H1 (cell line): Measurements from ENCODE around the gene LEFTY2. TPM values are rescaled to one million over a fixed set of nuclear protein-coding genes. Genes with fewer than 3 reads are reported as not detected.

Source experiments
- CTCF ChIA-PET: fragments of 300-600 bp; sonication (Branson Sonifier 250); formaldehyde crosslinking; loops from one replicate; lab custom pipeline; 2021; ENCODE audit not compliant: partially characterized antibody; lab: Charles Lee
- POLR2A ChIA-PET: fragments of 300-600 bp; sonication (Branson Sonifier 250); formaldehyde crosslinking; loops from one replicate; lab custom pipeline; 2021; ENCODE audit warnings: inconsistent platforms; ENCODE audit not compliant: partially characterized antibody; lab: Charles Lee
- DNase-seq, 2 experiments: peaks; one replicate each; pipeline versions ENCODE4 v3.0.0 to v3.0.0-alpha.2; 2010 to 2022; ENCODE audit warnings: low spot score in 2 of 2, low read depth in 1 of 2, mixed read lengths in 1 of 2
- FAIRE-seq: peaks from 2 replicates; lab custom pipeline; 2011; peaks lifted over from hg19 to GRCh38; lab: Jason Lieb, UNC
- H2AFZ ChIP-seq: 2 replicates; pipeline ENCODE4 v1.8.1; 2012; ENCODE audit warnings: low read length, inconsistent platforms
- H2AK5ac ChIP-seq: 2 replicates; pipeline ENCODE4 v1.6.1; 2013; ENCODE audit warnings: low read depth, low read length
- H2BK120ac ChIP-seq: replicated peaks from 2 replicates; pipeline ENCODE3; 2013; ENCODE audit warnings: low read depth, low read length, inconsistent platforms
- H2BK12ac ChIP-seq: 2 replicates; pipeline ENCODE4 v1.6.1; 2013; ENCODE audit warnings: low read depth, low read length
- H2BK15ac ChIP-seq: 2 replicates; pipeline ENCODE4 v1.6.1; 2013; ENCODE audit warnings: low read length
- H2BK20ac ChIP-seq: 2 replicates; pipeline ENCODE4 v1.6.1; 2013; ENCODE audit warnings: low read length
- H2BK5ac ChIP-seq: 2 replicates; pipeline ENCODE4 v1.6.1; 2013; ENCODE audit warnings: low read depth, low read length
- H3K14ac ChIP-seq: 2 replicates; pipeline ENCODE4 v1.6.1; 2013; ENCODE audit warnings: inconsistent platforms; ENCODE audit not compliant: insufficient read length
- H3K18ac ChIP-seq: 2 replicates; pipeline ENCODE4 v1.6.1; 2013; ENCODE audit warnings: low read length; ENCODE audit errors: extremely low read depth
- H3K23ac ChIP-seq: 2 replicates; pipeline ENCODE4 v1.6.1; 2013; ENCODE audit warnings: inconsistent platforms; ENCODE audit not compliant: insufficient read length
- H3K23me2 ChIP-seq: 2 replicates; pipeline ENCODE4 v1.6.1; 2013; ENCODE audit warnings: low read depth, low read length
- H3K27ac ChIP-seq: 2 replicates; pipeline ENCODE4 v1.6.1; 2011; ENCODE audit warnings: low read depth, low read length, inconsistent platforms
- H3K27me3 ChIP-seq, 4 experiments: replicated peaks in 1 of 4; 1 replicate in 1 of 4; 2 replicates in 3 of 4; pipeline versions ENCODE4 v1.6.1 to v1.8.1; 2011 to 2013; ENCODE audit warnings: low read length in 3 of 4, mild to moderate bottlenecking in 3 of 4, inconsistent platforms in 2 of 4, mixed read lengths in 2 of 4, moderate library complexity in 1 of 4; ENCODE audit not compliant: control insufficient read depth in 3 of 4, insufficient read depth in 3 of 4; ENCODE audit errors: extremely low read depth in 1 of 4
- H3K36me3 ChIP-seq, 4 experiments: 2 replicates each; pipeline versions ENCODE4 v1.6.1 to v1.8.1; 2011 to 2013; ENCODE audit warnings: mild to moderate bottlenecking in 4 of 4, low read length in 3 of 4, moderate library complexity in 2 of 4, control low read depth in 1 of 4, inconsistent platforms in 1 of 4; ENCODE audit not compliant: insufficient read depth in 4 of 4, control insufficient read depth in 2 of 4
- H3K4ac ChIP-seq: replicated peaks from 2 replicates; pipeline ENCODE3; 2013; ENCODE audit warnings: low read length, low read depth, mixed read lengths, inconsistent platforms; ENCODE audit not compliant: insufficient read length
- H3K4me1 ChIP-seq, 4 experiments: replicated peaks in 1 of 4; 1 replicate in 1 of 4; 2 replicates in 3 of 4; pipeline versions ENCODE4 v1.6.1 to v1.8.1; 2011 to 2013; ENCODE audit warnings: low read length in 3 of 4, inconsistent platforms in 2 of 4, mixed read lengths in 1 of 4; ENCODE audit not compliant: insufficient read depth in 4 of 4, control insufficient read depth in 3 of 4
- H3K4me2 ChIP-seq, 2 experiments: 2 replicates each; pipeline versions ENCODE4 v1.6.1 to v1.8.1; 2011 to 2013; ENCODE audit warnings: low read depth in 2 of 2, low read length in 2 of 2, control low read depth in 1 of 2, inconsistent platforms in 1 of 2, mild to moderate bottlenecking in 1 of 2; ENCODE audit not compliant: insufficient read depth in 1 of 2
- H3K4me3 ChIP-seq, 4 experiments: fragments of 200-600, 300-600 bp in 1 of 4; sonication (generic), shearing (Covaris generic), sonication (Bioruptor Twin) in 1 of 4; 2 replicates each; pipeline versions ENCODE4 v1.5.1 to v1.8.1; 2011 to 2016; ENCODE audit warnings: low read length in 4 of 4, low read depth in 3 of 4, control low read depth in 2 of 4, inconsistent platforms in 2 of 4, mild to moderate bottlenecking in 2 of 4, mixed read lengths in 1 of 4, moderate library complexity in 1 of 4; ENCODE audit not compliant: insufficient read depth in 2 of 4; ENCODE audit errors: extremely low read depth in 1 of 4
- H3K56ac ChIP-seq: replicated peaks from 2 replicates; pipeline ENCODE3; 2013; ENCODE audit warnings: low read depth, mild to moderate bottlenecking, mixed read lengths, low read length, inconsistent platforms; ENCODE audit not compliant: insufficient read length
- H3K79me1 ChIP-seq: 2 replicates; pipeline ENCODE4 v1.6.1; 2013; ENCODE audit warnings: low read depth, low read length, control low read depth
- H3K79me2 ChIP-seq, 2 experiments: 2 replicates each; pipeline versions ENCODE4 v1.6.1 to v1.8.1; 2012 to 2013; ENCODE audit warnings: low read length in 2 of 2, mild to moderate bottlenecking in 2 of 2, inconsistent platforms in 1 of 2; ENCODE audit not compliant: insufficient read depth in 2 of 2, control insufficient read depth in 1 of 2
- H3K9ac ChIP-seq, 4 experiments: replicated peaks in 1 of 4; 1 replicate in 1 of 4; 2 replicates in 3 of 4; pipeline versions ENCODE4 v1.6.1 to v1.8.1; 2011 to 2013; ENCODE audit warnings: low read depth in 3 of 4, low read length in 3 of 4, control low read depth in 2 of 4, mild to moderate bottlenecking in 2 of 4, moderate library complexity in 2 of 4, inconsistent platforms in 1 of 4; ENCODE audit errors: extremely low read depth in 1 of 4
- H3K9me3 ChIP-seq, 2 experiments: 2 replicates each; pipeline versions ENCODE4 v1.6.1 to v1.8.1; 2012 to 2013; ENCODE audit warnings: mild to moderate bottlenecking in 2 of 2, moderate library complexity in 2 of 2, control low read depth in 1 of 2, inconsistent platforms in 1 of 2, low read depth in 1 of 2, low read length in 1 of 2, mixed read lengths in 1 of 2; ENCODE audit not compliant: insufficient read depth in 2 of 2
- H4K20me1 ChIP-seq, 2 experiments: replicated peaks in 1 of 2; 2 replicates each; pipeline versions ENCODE3 to v1.8.1; 2011 to 2013; ENCODE audit warnings: inconsistent platforms in 2 of 2, low read length in 2 of 2, mild to moderate bottlenecking in 1 of 2; ENCODE audit not compliant: insufficient read depth in 2 of 2, control insufficient read depth in 1 of 2
- H4K5ac ChIP-seq: 2 replicates; pipeline ENCODE4 v1.6.1; 2013; ENCODE audit warnings: low read length, low read depth, mixed read lengths, inconsistent platforms; ENCODE audit not compliant: insufficient read length
- H4K8ac ChIP-seq: 2 replicates; pipeline ENCODE4 v1.8.0; 2013; ENCODE audit warnings: mild to moderate bottlenecking, moderate library complexity, low read length, inconsistent platforms; ENCODE audit not compliant: insufficient read depth; ENCODE audit errors: extremely low read depth
- H4K91ac ChIP-seq: replicated peaks from 2 replicates; pipeline ENCODE3; 2013; ENCODE audit warnings: low read length, mixed read lengths, inconsistent platforms; ENCODE audit not compliant: insufficient read length
- ATF3 ChIP-seq: IDR thresholded peaks from 2 replicates; pipeline ENCODE4 v1.6.1; 2011; ENCODE audit warnings: low read depth, mild to moderate bottlenecking, low read length; ENCODE audit not compliant: insufficient read depth
- CBX5 ChIP-seq: fragments of 300-800, 300-1000 bp; sonication (generic); IDR thresholded peaks from 2 replicates; pipeline ENCODE4 v1.7.1; 2016; ENCODE audit warnings: antibody characterized with exemption, low read length, low read depth
- GABPA ChIP-seq: IDR thresholded peaks from 2 replicates; pipeline ENCODE4 v1.6.1; 2011; ENCODE audit warnings: mild to moderate bottlenecking, low read length, moderate library complexity, borderline replicate concordance; ENCODE audit not compliant: insufficient read depth
- RBBP5 ChIP-seq: IDR thresholded peaks from 2 replicates; pipeline ENCODE4 v1.7.1; 2012; ENCODE audit warnings: low read depth, mild to moderate bottlenecking, inconsistent platforms, low read length, moderate library complexity, borderline replicate concordance
- SIRT6 ChIP-seq: IDR thresholded peaks from one replicate; pipeline ENCODE4 v1.7.1; 2012; ENCODE audit warnings: low read length, inconsistent platforms
- SRF ChIP-seq: IDR thresholded peaks from 2 replicates; pipeline ENCODE4 v1.6.1; 2011; ENCODE audit warnings: mild to moderate bottlenecking, low read depth, low read length, moderate library complexity
- TCF12 ChIP-seq: IDR thresholded peaks from 2 replicates; pipeline ENCODE4 v1.6.1; 2011; ENCODE audit warnings: low read depth, mild to moderate bottlenecking, low read length
- TEAD4 ChIP-seq: IDR thresholded peaks from 2 replicates; pipeline ENCODE4 v1.6.1; 2012; ENCODE audit warnings: low read depth, low read length, inconsistent platforms, mixed read lengths
- ZNF274 ChIP-seq: IDR thresholded peaks from 2 replicates; pipeline ENCODE4 v1.7.0; 2012; ENCODE audit warnings: low read length, borderline replicate concordance; ENCODE audit errors: extremely low read depth
- WGBS, 2 experiments: shearing (Covaris generic) in 1 of 2; methylation state at CpG; one replicate each; pipeline versions ENCODE4 v1.1.6 to v1.1.7; 2013 to 2015; ENCODE audit warnings: low lambda C conversion rate in 2 of 2, mixed read lengths in 2 of 2, inconsistent platforms in 1 of 2, low coverage in 1 of 2, missing lambda C conversion rate in 1 of 2; ENCODE audit not compliant: insufficient replicate concordance in 2 of 2, insufficient coverage in 1 of 2, insufficient read length in 1 of 2; ENCODE audit errors: extremely low coverage in 1 of 2, missing lambda C conversion rate in 1 of 2; 5-methylcytosine and 5-hydroxymethylcytosine counted together
- polyA plus RNA-seq, 7 experiments: library from polyadenylated mRNA; depleted of rRNA in 3 of 7; stranded (reverse) in 5 of 7; unstranded in 2 of 7; fragments of >200 nt in 5 of 7; fragments of 200-250 nt in 2 of 7; gene quantifications; 1 replicate in 5 of 7; 2 replicates in 1 of 7; 4 replicates in 1 of 7; pipeline versions ENCODE4 v1.2.1 to v1.2.3, GENCODE V29; 2011 to 2013; ENCODE audit warnings: missing spikeins in 2 of 7, mixed read lengths in 2 of 7
- total RNA-seq: library from RNA; stranded (reverse); fragmentation: NEBNext Ultra II Directional; extraction: Animal tissue kit (Norgen Biotek cat#: 25700); gene quantifications from 2 replicates; pipeline ENCODE4 v1.2.1, GENCODE V29; 2021

LEFTY2 gene
- total and polyA plus RNA-seq, 2 of the 8 experiments (the other 6 are each of a cell fraction or from before 2014, with no cell fraction given): 2.6 to 4.3 TPM

- Histone ChIP-seq H3K23ac (no peak overlapping the region), H3K27ac (no peak overlapping the region), H3K36me3 (peaks cover 9 to 47% (median 24%) of the 10 kb centered on the region in 4 experiments; a peak in 7 of 8 replicates), H3K4me2 (no peak overlapping the region), H4K8ac (no peak overlapping the region; the same call in 1 of the 2 replicates), H2BK15ac (no peak overlapping the region), H3K18ac (no peak overlapping the region), H2BK120ac (no peak overlapping the region), H4K20me1 (peaks cover 3 to 4% of the 10 kb centered on the region in 2 experiments), H3K23me2 (peaks cover 4% of the 10 kb centered on the region), H2BK20ac (no peak overlapping the region), H2BK5ac (no peak overlapping the region), H3K14ac (no peak overlapping the region), H3K27me3 (no peaks in the 10 kb centered on the region), H2BK12ac (no peak overlapping the region), H2AK5ac (no peak overlapping the region), H2AFZ (no peak overlapping the region), H3K56ac (no peak overlapping the region), H3K79me2 (peaks cover 5 to 15% of the 10 kb centered on the region in 2 experiments), H3K79me1 (peaks cover 14% of the 10 kb centered on the region), H3K4me3 (no peak overlapping the region), H3K9ac (no peak overlapping the region), H3K9me3 (no peaks in the 10 kb centered on the region), H4K91ac (no peak overlapping the region), H4K5ac (no peak overlapping the region), H3K4me1 (peaks cover 0 to 9% (median 5%) of the 10 kb centered on the region in 4 experiments; a peak in 4 of 7 replicates), H3K4ac (no peak overlapping the region)
- DNase-seq: no peak
- ChIA-PET CTCF (interaction anchor here (0.5 to 5.5 kb wide), 8 partner anchors 9 to 200 kb away, joined by 3 to 27 read pairs (median 4); no protein-coding TSS in a partner anchor), POLR2A (interaction anchor here (1.1 to 3.4 kb wide), 2 partner anchors 10 to 42 kb away, joined by 3 to 22 read pairs; no protein-coding TSS in a partner anchor)
- WGBS, 2 experiments: 91% methylated on average over 5 of the region's 5 CpGs; no CpG with 5 or more reads in 1 of the 2 experiments
- no peak for FAIRE-seq
- no peak for TF ChIP-seq GABPA
- TF ChIP-seq TCF12: no peak
- TF ChIP-seq SRF: no peak
- TF ChIP-seq ZNF274: no peak
- TF ChIP-seq CBX5: no peak
- TF ChIP-seq SIRT6: no peak
- no peak for TF ChIP-seq ATF3
- TF ChIP-seq RBBP5: no peak
- no peak for TF ChIP-seq TEAD4
Measured at GRCh38 chr1:225919906-225920305, 21.1 kb downstream of the LEFTY2 start.
